T-helper 17 cell (primary cell): Measurements from ENCODE around the gene WDR93. TPM values are rescaled to one million over a fixed set of nuclear protein-coding genes. Genes with fewer than 3 reads are reported as not detected.
"Not testable (repeated sequence)": the region's sequence is repeated elsewhere in the genome, so short reads cannot be mapped to it uniquely, and the experiment has no call there.

Source experiments
- ATAC-seq: fragments of 150-1000 bp; cut with Tn5 transposase; 2 replicates; pipeline ENCODE4 v1.10.0; 2021; ENCODE audit warnings: mild to moderate bottlenecking, moderate library complexity
- DNase-seq, 3 donors: peaks; one replicate each; pipeline versions ENCODE4 v3.0.0 to v3.0.0-alpha.2; 2020 to 2021
- H3K9me3 ChIP-seq: one replicate; pipeline ENCODE4 v1.7.0; 2013; ENCODE audit warnings: low read length, mild to moderate bottlenecking; ENCODE audit not compliant: control insufficient read depth, poor library complexity, severe bottlenecking
- H3K27ac Mint-ChIP-seq: one replicate; pipeline ENCODE4 v1.8.0; 2022; ENCODE audit warnings: mild to moderate bottlenecking, moderate library complexity, mixed read lengths
- H3K27me3 Mint-ChIP-seq: one replicate; pipeline ENCODE4 v1.8.0; 2022; ENCODE audit warnings: mixed read lengths
- H3K36me3 Mint-ChIP-seq: one replicate; pipeline ENCODE4 v1.8.0; 2022; ENCODE audit warnings: low read depth, mixed read lengths
- H3K4me1 Mint-ChIP-seq: one replicate; pipeline ENCODE4 v1.8.0; 2022; ENCODE audit warnings: mild to moderate bottlenecking, mixed read lengths
- H3K4me3 Mint-ChIP-seq: one replicate; pipeline ENCODE4 v1.8.0; 2022; ENCODE audit warnings: mild to moderate bottlenecking, moderate library complexity, mixed read lengths
- total RNA-seq, 4 donors: library from RNA in 2 of 4; stranded (reverse) in 2 of 4; gene quantifications; one replicate each; pipeline ENCODE4 v1.2.3 and lab custom pipeline; 2022 to 2026

Gene WDR93
- total RNA-seq, 2 donors from 2014 or later: 0.18 TPM; not detected in 1

GRCh38 chr15:89680282-89680873, 10.2 kb upstream of the WDR93 start:
- H3K27ac Mint-ChIP-seq: no peak overlapping the region
- peaks cover 15% of the 10 kb centered on the region for H3K27me3 Mint-ChIP-seq
- H3K4me1 Mint-ChIP-seq: peaks cover 2% of the 10 kb centered on the region
- no peak for DNase-seq
- H3K4me3 Mint-ChIP-seq: no peak overlapping the region
- no peaks in the 10 kb centered on the region for H3K9me3 ChIP-seq
- no peak for ATAC-seq
- peaks cover 6% of the 10 kb centered on the region for H3K36me3 Mint-ChIP-seq

GRCh38 chr15:89681146-89681545, 9.5 kb upstream of the WDR93 start:
- DNase-seq (no peak), ATAC-seq (no peak)
- Mint-ChIP-seq H3K27ac (no peak overlapping the region), H3K36me3 (peaks cover 8% of the 10 kb centered on the region), H3K4me3 (no peak overlapping the region), H3K27me3 (peaks cover 15% of the 10 kb centered on the region), H3K4me1 (peaks cover 2% of the 10 kb centered on the region)
- no peaks in the 10 kb centered on the region for H3K9me3 ChIP-seq

GRCh38 chr15:89685995-89686394, 4.6 kb upstream of the WDR93 start:
- DNase-seq (no peak), ATAC-seq (no peak)
- H3K4me1 Mint-ChIP-seq: peaks cover 9% of the 10 kb centered on the region

GRCh38 chr15:89686522-89686921, 4.1 kb upstream of the WDR93 start:
- DNase-seq: no peak
- Mint-ChIP-seq H3K4me1 (peaks cover 11% of the 10 kb centered on the region), H3K4me3 (no peak overlapping the region), H3K27ac (no peak overlapping the region), H3K27me3 (no peaks in the 10 kb centered on the region), H3K36me3 (peaks cover 6% of the 10 kb centered on the region)
- H3K9me3 ChIP-seq: no peaks in the 10 kb centered on the region
- no peak for ATAC-seq

More at GRCh38 chr15:89685995-89686394, 4.6 kb upstream of the WDR93 start:
- H3K27ac Mint-ChIP-seq: no peak overlapping the region
- no peak overlapping the region for H3K4me3 Mint-ChIP-seq
- H3K36me3 Mint-ChIP-seq: peaks cover 6% of the 10 kb centered on the region
- no peaks in the 10 kb centered on the region for H3K27me3 Mint-ChIP-seq
- H3K9me3 ChIP-seq: no peaks in the 10 kb centered on the region

GRCh38 chr15:89689930-89690275, 708 bp upstream of the WDR93 start:
- not testable (repeated sequence) for H3K36me3 Mint-ChIP-seq, H3K27me3 Mint-ChIP-seq, H3K9me3 ChIP-seq, DNase-seq, ATAC-seq
- Mint-ChIP-seq H3K4me3 (peak overlapping the region; percentile 88), H3K27ac (peak overlapping the region; percentile 85), H3K4me1 (peaks cover 11% of the 10 kb centered on the region)

GRCh38 chr15:89693091-89693490, 2.5 kb downstream of the WDR93 start:
- Mint-ChIP-seq H3K27me3 (no peaks in the 10 kb centered on the region), H3K36me3 (no peaks in the 10 kb centered on the region), H3K4me3 (no peak overlapping the region)

GRCh38 chr15:89693696-89694095, 3.1 kb downstream of the WDR93 start:
- Mint-ChIP-seq H3K4me3 (no peak overlapping the region), H3K4me1 (peaks cover 11% of the 10 kb centered on the region), H3K27ac (no peak overlapping the region), H3K36me3 (no peaks in the 10 kb centered on the region), H3K27me3 (no peaks in the 10 kb centered on the region)
- H3K9me3 ChIP-seq: no peaks in the 10 kb centered on the region
- ATAC-seq (no peak), DNase-seq (no peak)

More at GRCh38 chr15:89693091-89693490, 2.5 kb downstream of the WDR93 start:
- no peak overlapping the region for H3K27ac Mint-ChIP-seq
- ATAC-seq: no peak
- H3K4me1 Mint-ChIP-seq: peaks cover 11% of the 10 kb centered on the region
- no peaks in the 10 kb centered on the region for H3K9me3 ChIP-seq
- no peak for DNase-seq

GRCh38 chr15:89695198-89695597, 4.6 kb downstream of the WDR93 start:
- no peak overlapping the region for H3K27ac Mint-ChIP-seq
- H3K4me1 Mint-ChIP-seq: peaks cover 5% of the 10 kb centered on the region
- DNase-seq: no peak
- H3K4me3 Mint-ChIP-seq: no peak overlapping the region
- no peak for ATAC-seq
- peaks cover 10% of the 10 kb centered on the region for H3K27me3 Mint-ChIP-seq
- peaks cover 3% of the 10 kb centered on the region for H3K36me3 Mint-ChIP-seq
- no peaks in the 10 kb centered on the region for H3K9me3 ChIP-seq

- DNase-seq: no peak
- Mint-ChIP-seq H3K36me3 (peaks cover 10% of the 10 kb centered on the region), H3K27me3 (peaks cover 73% of the 10 kb centered on the region), H3K4me1 (no peaks in the 10 kb centered on the region), H3K27ac (no peak overlapping the region), H3K4me3 (no peak overlapping the region)
- no peaks in the 10 kb centered on the region for H3K9me3 ChIP-seq
- no peak for ATAC-seq
Measured at GRCh38 chr15:89704411-89704810, 13.8 kb downstream of the WDR93 start.

GRCh38 chr15:89707577-89707976, 17.0 kb downstream of the WDR93 start:
- DNase-seq (no peak), ATAC-seq (no peak)
- H3K4me3 Mint-ChIP-seq: no peak overlapping the region
- H3K9me3 ChIP-seq: no peaks in the 10 kb centered on the region
- H3K27ac Mint-ChIP-seq: no peak overlapping the region
- peaks cover 46% of the 10 kb centered on the region for H3K27me3 Mint-ChIP-seq
- H3K36me3 Mint-ChIP-seq: peaks cover 8% of the 10 kb centered on the region
- H3K4me1 Mint-ChIP-seq: no peaks in the 10 kb centered on the region

GRCh38 chr15:89714775-89715174, 24.2 kb downstream of the WDR93 start:
- DNase-seq (no peak), ATAC-seq (no peak)
- H3K36me3 Mint-ChIP-seq: no peaks in the 10 kb centered on the region
- H3K4me1 Mint-ChIP-seq: no peaks in the 10 kb centered on the region
- peaks cover 7% of the 10 kb centered on the region for H3K27me3 Mint-ChIP-seq
- no peaks in the 10 kb centered on the region for H3K9me3 ChIP-seq
- H3K27ac Mint-ChIP-seq: no peak overlapping the region
- no peak overlapping the region for H3K4me3 Mint-ChIP-seq

GRCh38 chr15:89723031-89723430, 32.4 kb downstream of the WDR93 start:
- H3K4me3 Mint-ChIP-seq: no peak overlapping the region
- ATAC-seq: no peak
- no peak for DNase-seq
- H3K9me3 ChIP-seq: no peaks in the 10 kb centered on the region
- H3K4me1 Mint-ChIP-seq: no peaks in the 10 kb centered on the region
- H3K27me3 Mint-ChIP-seq: peaks cover 37% of the 10 kb centered on the region
- no peaks in the 10 kb centered on the region for H3K36me3 Mint-ChIP-seq
- no peak overlapping the region for H3K27ac Mint-ChIP-seq

- ATAC-seq (no peak), DNase-seq (no peak)
- no peaks in the 10 kb centered on the region for H3K36me3 Mint-ChIP-seq
- no peaks in the 10 kb centered on the region for H3K4me1 Mint-ChIP-seq
- H3K27ac Mint-ChIP-seq: no peak overlapping the region
- no peaks in the 10 kb centered on the region for H3K9me3 ChIP-seq
- H3K4me3 Mint-ChIP-seq: no peak overlapping the region
- peaks cover 32% of the 10 kb centered on the region for H3K27me3 Mint-ChIP-seq
Measured at GRCh38 chr15:89724621-89725020, 34.0 kb downstream of the WDR93 start.

GRCh38 chr15:89725064-89725463, 34.5 kb downstream of the WDR93 start:
- H3K4me3 Mint-ChIP-seq: no peak overlapping the region
- no peak for ATAC-seq
- no peak overlapping the region for H3K27ac Mint-ChIP-seq
- H3K27me3 Mint-ChIP-seq: peaks cover 28% of the 10 kb centered on the region
- H3K4me1 Mint-ChIP-seq: no peaks in the 10 kb centered on the region
- H3K9me3 ChIP-seq: no peaks in the 10 kb centered on the region
- DNase-seq: no peak
- no peaks in the 10 kb centered on the region for H3K36me3 Mint-ChIP-seq
